HEK293T (cell line): Measurements from ENCODE around the gene TMEM248.

Experiments used
- CTCF ChIA-PET: fragments of 350-600 bp; formaldehyde crosslinking; extraction: SDS; loops from one replicate; lab custom pipeline; 2021; ENCODE audit warnings: antibody characterized with exemption, inconsistent platforms; lab: Yijun Ruan, JAX
- POLR2A ChIA-PET: fragments of 350-600 bp; formaldehyde crosslinking; extraction: SDS; loops from one replicate; lab custom pipeline; 2020; ENCODE audit warnings: antibody characterized with exemption, inconsistent platforms; lab: Yijun Ruan, JAX
- DNase-seq: peaks from one replicate; pipeline ENCODE4 v3.0.0; 2012; ENCODE audit warnings: mixed read lengths; ENCODE audit errors: extremely low spot score
- ARNT ChIP-seq: fragments of 450-650 bp; IDR thresholded peaks from 2 replicates; pipeline ENCODE4 v1.6.1; 2017; ENCODE audit warnings: mild to moderate bottlenecking
- BHLHE40 ChIP-seq: fragments of 450-650 bp; IDR thresholded peaks from 2 replicates; pipeline ENCODE4 v1.6.1; 2016; ENCODE audit warnings: mild to moderate bottlenecking, moderate library complexity, borderline replicate concordance
- CTBP1 ChIP-seq: fragments of 450-650 bp; IDR thresholded peaks from 2 replicates; pipeline ENCODE4 v1.6.1; 2016; ENCODE audit warnings: borderline replicate concordance
- ELF4 ChIP-seq: fragments of 450-650 bp; IDR thresholded peaks from 2 replicates; pipeline ENCODE4 v1.6.1; 2017; ENCODE audit warnings: antibody characterized with exemption
- FOXA1 ChIP-seq: fragments of 450-650 bp; IDR thresholded peaks from 2 replicates; pipeline ENCODE4 v1.6.1; 2016; ENCODE audit warnings: mild to moderate bottlenecking
- FOXK2 ChIP-seq: fragments of 450-650 bp; IDR thresholded peaks from 2 replicates; pipeline ENCODE4 v1.6.1; 2016; ENCODE audit warnings: mild to moderate bottlenecking
- FOXM1 ChIP-seq: fragments of 450-650 bp; IDR thresholded peaks from 2 replicates; pipeline ENCODE4 v1.6.1; 2017; ENCODE audit warnings: mild to moderate bottlenecking, borderline replicate concordance
- HDGF ChIP-seq: fragments of 450-650 bp; IDR thresholded peaks from 2 replicates; pipeline ENCODE4 v1.6.1; 2017; ENCODE audit warnings: antibody characterized with exemption, borderline replicate concordance
- L3MBTL2 ChIP-seq: fragments of 450-650 bp; conservative IDR thresholded peaks from 2 replicates; pipeline ENCODE4 v1.6.1; 2016; ENCODE audit warnings: mild to moderate bottlenecking
- LEF1 ChIP-seq: fragments of 450-650 bp; IDR thresholded peaks from 2 replicates; pipeline ENCODE4 v1.6.1; 2017; ENCODE audit warnings: mild to moderate bottlenecking, borderline replicate concordance
- NFRKB ChIP-seq: fragments of 450-650 bp; IDR thresholded peaks from 2 replicates; pipeline ENCODE4 v1.6.1; 2016; ENCODE audit warnings: mild to moderate bottlenecking, moderate library complexity
- SP1 ChIP-seq: fragments of 450-650 bp; IDR thresholded peaks from 2 replicates; pipeline ENCODE4 v1.6.1; 2017
- SUZ12 ChIP-seq: fragments of 450-650 bp; IDR thresholded peaks from 2 replicates; pipeline ENCODE4 v1.6.1; 2016; ENCODE audit warnings: mild to moderate bottlenecking
- TARDBP ChIP-seq: fragments of 450-650 bp; IDR thresholded peaks from 2 replicates; pipeline ENCODE4 v1.6.1; 2016
- ZNF384 ChIP-seq: fragments of 450-650 bp; IDR thresholded peaks from 2 replicates; pipeline ENCODE4 v1.6.1; 2016
- TF ChIP-seq, protein P1 (sequence below): fragments of 450-650 bp; IDR thresholded peaks from 2 replicates; pipeline ENCODE4 v1.6.1; 2016

Gene TMEM248

DNA sequence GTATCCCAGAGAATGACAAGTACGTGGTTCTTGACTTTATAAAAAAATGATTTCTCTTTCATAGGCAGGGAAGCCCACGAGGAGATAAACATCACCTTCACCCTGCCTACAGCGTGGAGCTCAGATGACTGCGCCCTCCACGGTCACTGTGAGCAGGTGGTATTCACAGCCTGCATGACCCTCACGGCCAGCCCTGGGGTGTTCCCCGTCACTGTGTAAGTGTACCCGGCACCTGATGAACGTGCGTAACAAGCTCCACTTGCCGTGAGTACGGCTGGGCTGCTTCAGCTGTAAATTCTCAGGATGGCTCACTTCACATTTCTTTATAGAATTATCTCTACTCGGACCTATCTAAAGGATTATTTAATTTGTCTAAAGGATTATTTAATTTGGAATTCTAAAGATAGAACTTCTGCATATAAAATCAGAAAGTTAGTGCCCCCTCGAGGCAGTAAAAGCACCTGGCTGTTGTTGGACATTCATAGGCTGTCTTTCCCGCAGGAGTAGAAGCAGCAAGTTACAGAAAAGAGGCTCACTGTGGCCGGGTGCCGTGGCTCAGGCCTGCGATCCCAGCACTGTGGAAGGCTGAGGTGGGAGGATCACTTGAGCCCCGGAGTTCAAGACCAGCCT, 27.6 kb downstream of the TMEM248 start:
- TF ChIP-seq FOXA1 = no peak
- no peak for TF ChIP-seq L3MBTL2
- TF ChIP-seq ZNF384 = no peak
- TF ChIP-seq SUZ12 = no peak
- TF ChIP-seq NFRKB = no peak
- TF ChIP-seq FOXM1 = no peak
- no peak for TF ChIP-seq ELF4
- TF ChIP-seq, protein P1, sequence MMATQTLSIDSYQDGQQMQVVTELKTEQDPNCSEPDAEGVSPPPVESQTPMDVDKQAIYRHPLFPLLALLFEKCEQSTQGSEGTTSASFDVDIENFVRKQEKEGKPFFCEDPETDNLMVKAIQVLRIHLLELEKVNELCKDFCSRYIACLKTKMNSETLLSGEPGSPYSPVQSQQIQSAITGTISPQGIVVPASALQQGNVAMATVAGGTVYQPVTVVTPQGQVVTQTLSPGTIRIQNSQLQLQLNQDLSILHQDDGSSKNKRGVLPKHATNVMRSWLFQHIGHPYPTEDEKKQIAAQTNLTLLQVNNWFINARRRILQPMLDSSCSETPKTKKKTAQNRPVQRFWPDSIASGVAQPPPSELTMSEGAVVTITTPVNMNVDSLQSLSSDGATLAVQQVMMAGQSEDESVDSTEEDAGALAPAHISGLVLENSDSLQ = no peak
- CTCF ChIA-PET = no interaction called here
- DNase-seq = no peak
- POLR2A ChIA-PET = no interaction called here

DNA sequence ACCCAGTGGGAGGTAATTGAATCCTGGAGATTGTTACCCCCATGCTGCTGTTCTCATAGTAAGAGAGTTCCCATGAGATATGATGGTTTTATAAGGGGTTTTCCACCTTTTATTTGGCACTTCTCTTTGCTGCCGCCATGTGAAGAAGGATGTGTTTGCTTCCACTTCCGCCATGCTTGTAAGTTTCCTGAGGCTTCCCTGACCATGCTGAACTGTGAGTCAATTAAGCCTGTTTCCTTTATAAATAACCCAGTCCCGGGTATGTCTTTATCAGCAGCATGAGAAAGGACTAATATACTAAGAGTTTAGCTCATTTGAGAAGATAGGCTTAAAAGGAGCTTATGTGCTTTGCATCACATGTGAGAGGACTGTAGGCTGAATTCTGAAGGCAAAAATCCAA, 29.3 kb downstream of the TMEM248 start:
- ChIA-PET CTCF (no interaction called here), POLR2A (no interaction called here)
- TF ChIP-seq, protein P1 = no peak
- TF ChIP-seq L3MBTL2 (no peak), BHLHE40 (no peak), CTBP1 (no peak)
- no peak for DNase-seq

DNA sequence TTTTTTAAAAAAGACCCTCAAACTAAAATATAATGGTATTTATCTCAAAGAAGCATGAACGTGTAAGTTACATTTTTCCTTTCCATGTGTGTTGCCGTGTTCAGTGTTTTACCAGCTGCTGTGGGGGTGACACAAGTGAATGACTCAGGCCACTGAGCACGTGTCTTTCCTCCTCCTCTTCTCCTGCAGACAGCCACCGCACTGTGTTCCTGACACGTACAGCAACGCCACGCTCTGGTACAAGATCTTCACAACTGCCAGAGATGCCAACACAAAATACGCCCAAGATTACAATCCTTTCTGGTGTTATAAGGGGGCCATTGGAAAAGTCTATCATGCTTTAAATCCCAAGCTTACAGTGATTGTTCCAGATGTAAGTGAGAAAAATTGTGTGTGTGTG, 29.7 kb downstream of the TMEM248 start:
- no peak for DNase-seq
- CTCF ChIA-PET = no interaction called here
- TF ChIP-seq ZNF384 = no peak
- TF ChIP-seq BHLHE40 = no peak
- TF ChIP-seq TARDBP = no peak
- TF ChIP-seq ARNT = no peak
- no peak for TF ChIP-seq HDGF
- no peak for TF ChIP-seq SP1
- no peak for TF ChIP-seq SUZ12
- no peak for TF ChIP-seq LEF1
- TF ChIP-seq NFRKB = no peak
- TF ChIP-seq ELF4 = no peak
- no peak for TF ChIP-seq L3MBTL2
- TF ChIP-seq, protein P1 = no peak
- POLR2A ChIA-PET = no interaction called here

DNA sequence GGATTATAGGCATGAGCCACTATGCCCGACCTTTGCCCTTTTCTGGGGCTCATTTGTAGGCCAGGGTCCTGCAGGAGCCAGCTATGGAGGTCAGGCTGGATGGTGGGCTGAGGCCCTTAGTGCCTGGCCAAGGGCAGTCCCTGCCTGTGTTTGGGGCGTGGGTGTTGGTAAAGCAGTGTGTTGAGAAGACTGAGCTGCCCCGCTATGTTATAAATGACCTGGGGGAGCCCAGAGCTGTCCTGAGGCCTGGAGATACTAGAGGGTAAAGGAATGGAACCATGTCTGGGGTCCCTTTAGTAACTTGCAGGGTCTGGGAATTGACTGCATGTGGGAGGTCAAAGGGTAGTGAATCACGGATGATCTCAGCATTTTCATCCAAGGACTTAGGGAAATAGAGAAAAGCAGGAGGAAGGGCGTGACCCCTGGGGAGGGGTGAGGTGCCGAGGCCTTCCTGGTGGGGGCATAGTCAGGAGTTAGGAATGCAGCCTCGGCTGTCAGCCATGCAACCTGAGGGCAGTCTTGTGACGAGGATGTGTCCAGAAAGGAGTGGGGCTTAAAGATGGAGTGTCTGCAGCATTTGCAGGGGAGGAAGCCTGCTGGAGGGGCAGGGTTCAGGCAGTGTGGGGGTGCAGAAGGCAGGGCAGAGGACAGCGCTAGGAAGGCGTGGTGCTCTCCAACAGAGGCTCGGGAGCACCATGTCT, 31.5 kb downstream of the TMEM248 start:
- no peak for DNase-seq
- CTCF ChIA-PET = no interaction called here
- TF ChIP-seq FOXK2 = no peak
- POLR2A ChIA-PET = no interaction called here

DNA sequence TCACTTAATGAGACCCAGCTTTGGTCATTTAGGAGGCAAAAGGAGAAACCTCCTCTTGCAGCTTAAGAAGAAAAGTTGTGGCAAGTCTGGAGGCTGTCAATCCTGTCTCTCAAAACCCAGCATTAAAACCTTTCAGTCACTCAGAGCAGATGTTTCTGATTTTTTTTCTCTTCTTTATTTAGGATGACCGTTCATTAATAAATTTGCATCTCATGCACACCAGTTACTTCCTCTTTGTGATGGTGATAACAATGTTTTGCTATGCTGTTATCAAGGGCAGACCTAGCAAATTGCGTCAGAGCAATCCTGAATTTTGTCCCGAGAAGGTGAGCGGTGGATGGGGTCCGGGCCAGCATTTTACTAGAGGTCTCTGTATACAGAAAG, 32.0 kb downstream of the TMEM248 start:
- no peak for DNase-seq
- ChIA-PET POLR2A (no interaction called here), CTCF (no interaction called here)
- TF ChIP-seq LEF1 (no peak), HDGF (no peak), ZNF384 (no peak), NFRKB (no peak), L3MBTL2 (no peak), TARDBP (no peak), FOXK2 (no peak), CTBP1 (no peak), SP1 (no peak), SUZ12 (no peak), FOXM1 (no peak), FOXA1 (no peak), ELF4 (no peak), BHLHE40 (no peak), ARNT (no peak)
- TF ChIP-seq, protein P1 = no peak

DNA sequence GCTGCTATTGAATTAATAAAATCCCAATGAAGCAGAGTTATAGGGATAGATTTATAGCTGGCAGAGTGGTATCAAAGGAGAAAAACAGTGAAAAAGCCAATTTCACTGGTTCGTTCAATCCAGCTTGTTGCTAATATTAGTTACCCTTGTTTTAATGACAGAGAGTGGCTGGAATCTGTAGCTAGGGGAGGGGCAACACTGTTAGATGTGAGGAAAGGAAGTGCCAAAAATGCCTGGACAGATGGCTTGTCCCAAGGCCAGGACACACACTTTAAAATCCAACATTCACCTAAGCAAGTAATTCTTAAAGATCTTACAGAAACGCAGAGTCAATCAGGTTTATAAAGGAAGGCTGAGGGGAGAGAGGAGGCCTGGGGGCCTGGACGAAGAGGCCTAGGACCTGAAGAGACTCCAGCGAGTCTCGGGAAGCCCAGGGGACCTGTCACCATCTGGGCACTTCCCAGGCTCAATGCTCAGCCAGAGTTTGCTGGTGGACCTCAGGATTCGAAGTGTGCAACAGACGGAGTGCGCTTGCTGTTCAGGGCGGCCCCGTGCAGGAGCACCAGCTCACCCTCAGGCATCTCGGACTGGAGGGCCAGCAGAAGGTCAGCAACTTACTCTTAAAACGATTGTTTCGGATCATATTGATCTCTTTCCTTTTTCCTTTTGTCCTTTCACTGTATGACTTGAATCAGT, 36.7 kb downstream of the TMEM248 start:
- TF ChIP-seq CTBP1 (no peak), ZNF384 (no peak), SP1 (no peak), SUZ12 (no peak), L3MBTL2 (no peak), ARNT (no peak), HDGF (no peak), FOXM1 (no peak), BHLHE40 (no peak), FOXA1 (no peak), NFRKB (no peak), LEF1 (no peak), FOXK2 (no peak)
- TF ChIP-seq, protein P1 = no peak
- ChIA-PET POLR2A (no interaction called here), CTCF (no interaction called here)
- no peak for DNase-seq
